OCI-LY3 (cell line): ENCODE data around the gene CCR4.

Experiments used
- H2AFZ ChIP-seq: fragments of 200-600, 300-600 bp; shearing (Covaris generic); 2 replicates; pipeline ENCODE4 v1.6.0; 2014; ENCODE audit warnings: antibody characterized with exemption, low read depth, low read length
- H3K27ac ChIP-seq: fragments of 200-600, 300-600 bp; sonication (generic); 2 replicates; pipeline ENCODE4 v1.5.1; 2014; ENCODE audit warnings: mild to moderate bottlenecking, low read length, moderate library complexity, mixed read lengths
- H3K27me3 ChIP-seq: fragments of 200-600, 300-600 bp; sonication (generic); 2 replicates; pipeline ENCODE4 v1.6.1; 2014; ENCODE audit warnings: low read depth, low read length, mixed read lengths
- H3K36me3 ChIP-seq: fragments of 200-600, 300-600 bp; sonication (generic); replicated peaks from 2 replicates; pipeline ENCODE3; 2014; ENCODE audit warnings: low read depth, low read length, mixed read lengths
- H3K4me1 ChIP-seq: fragments of 300-600, 200-600 bp; sonication (generic); 2 replicates; pipeline ENCODE4 v1.6.1; 2014; ENCODE audit warnings: low read length, mixed read lengths
- H3K4me2 ChIP-seq: fragments of 200-600, 300-600 bp; sonication (generic); 2 replicates; pipeline ENCODE4 v1.6.1; 2014; ENCODE audit warnings: low read length, mixed read lengths
- H3K4me3 ChIP-seq: fragments of 300-600, 200-600 bp; sonication (generic); 2 replicates; pipeline ENCODE4 v1.5.1; 2014; ENCODE audit warnings: antibody characterized with exemption, mild to moderate bottlenecking, low read length, moderate library complexity
- H3K79me2 ChIP-seq: fragments of 300-600, 200-600 bp; shearing (Covaris generic); 2 replicates; pipeline ENCODE4 v1.6.1; 2014; ENCODE audit warnings: mild to moderate bottlenecking, low read length, mixed read lengths
- H3K9ac ChIP-seq: fragments of 300-600, 200-600 bp; shearing (Covaris generic); 2 replicates; pipeline ENCODE4 v1.6.0; 2014; ENCODE audit warnings: mild to moderate bottlenecking, low read length, moderate library complexity
- H3K9me3 ChIP-seq: fragments of 200-600, 300-600 bp; shearing (Covaris generic); 2 replicates; pipeline ENCODE4 v1.6.1; 2014; ENCODE audit warnings: low read length, mixed read lengths; ENCODE audit not compliant: insufficient read depth
- H4K20me1 ChIP-seq: fragments of 200-600, 300-600 bp; sonication (generic); 2 replicates; pipeline ENCODE4 v1.6.1; 2016; ENCODE audit warnings: low read length, mixed read lengths; ENCODE audit not compliant: insufficient read depth
- CTCF ChIP-seq: fragments of 200-600, 300-600 bp; sonication (generic); IDR thresholded peaks from 2 replicates; pipeline ENCODE4 v1.5.1; 2014; ENCODE audit warnings: antibody characterized with exemption, low read length, low read depth
- EZH2phosphoT487 ChIP-seq: fragments of 200-600 bp; shearing (Covaris generic); IDR thresholded peaks from 2 replicates; pipeline ENCODE4 v1.6.1; 2018; ENCODE audit warnings: antibody characterized with exemption, mixed run types, low read depth

CCR4 gene

GRCh38 chr3:32956750-32957570 is 5.5 kb downstream of the CCR4 start:
- Histone ChIP-seq H2AFZ (no peak overlapping the region), H3K27ac (no peak overlapping the region), H3K27me3 (no peaks in the 10 kb centered on the region), H3K4me1 (peaks cover 33% of the 10 kb centered on the region), H3K79me2 (no peaks in the 10 kb centered on the region), H3K4me3 (no peak overlapping the region), H3K36me3 (no peaks in the 10 kb centered on the region), H4K20me1 (no peaks in the 10 kb centered on the region), H3K4me2 (no peak overlapping the region), H3K9me3 (no peaks in the 10 kb centered on the region), H3K9ac (no peak overlapping the region)
- TF ChIP-seq CTCF (no peak), EZH2phosphoT487 (no peak)

DNA sequence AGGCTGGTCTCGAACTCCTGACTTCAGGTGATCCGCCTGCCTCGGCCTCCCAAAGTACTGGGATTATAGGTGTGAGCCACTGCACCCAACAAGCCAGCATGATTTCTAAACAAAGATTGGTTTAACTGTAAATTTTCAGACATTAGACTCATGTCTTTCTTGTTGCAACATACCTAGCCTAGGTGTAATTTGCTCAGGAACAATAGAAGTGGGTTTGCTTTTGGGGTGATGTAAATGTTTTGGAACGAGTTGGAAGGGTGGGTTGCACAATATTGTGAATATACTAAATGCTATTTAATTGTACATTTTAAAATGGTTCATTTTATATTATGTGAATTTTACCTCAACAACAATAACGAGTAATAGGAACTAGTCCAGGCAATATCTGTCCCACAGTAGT is 7.1 kb downstream of the CCR4 start:
- no peak overlapping the region for H3K4me2 ChIP-seq
- H4K20me1 ChIP-seq: no peaks in the 10 kb centered on the region
- no peaks in the 10 kb centered on the region for H3K79me2 ChIP-seq
- peaks cover 18% of the 10 kb centered on the region for H3K4me1 ChIP-seq
- no peaks in the 10 kb centered on the region for H3K9me3 ChIP-seq
- TF ChIP-seq CTCF (no peak), EZH2phosphoT487 (no peak)
- H3K36me3 ChIP-seq: no peaks in the 10 kb centered on the region
- no peak overlapping the region for H2AFZ ChIP-seq
- no peak overlapping the region for H3K27ac ChIP-seq
- no peak overlapping the region for H3K9ac ChIP-seq
- H3K27me3 ChIP-seq: no peaks in the 10 kb centered on the region
- no peak overlapping the region for H3K4me3 ChIP-seq

DNA sequence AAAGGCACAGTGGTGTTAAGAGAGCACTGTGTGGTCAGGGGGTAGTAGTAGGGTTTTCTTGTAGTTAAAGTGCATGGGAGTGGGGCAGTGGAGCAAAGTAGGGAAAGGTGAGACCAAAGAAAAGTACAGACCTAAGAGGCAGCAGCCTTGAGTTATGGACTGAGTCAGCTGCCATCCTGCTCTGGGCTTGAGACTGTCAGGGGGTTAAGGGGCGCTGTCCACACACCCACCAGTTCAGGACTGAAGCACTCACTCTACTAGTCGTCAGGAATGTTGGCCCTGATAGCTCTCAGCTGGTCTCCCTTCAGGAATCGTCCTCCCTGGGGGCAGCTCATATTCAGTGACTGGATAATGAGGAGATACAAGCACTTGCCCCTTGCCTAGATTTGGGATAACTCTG is 7.9 kb downstream of the CCR4 start:
- no peaks in the 10 kb centered on the region for H3K79me2 ChIP-seq
- no peak overlapping the region for H3K4me2 ChIP-seq
- no peak overlapping the region for H3K27ac ChIP-seq
- no peaks in the 10 kb centered on the region for H4K20me1 ChIP-seq
- H3K9ac ChIP-seq: no peak overlapping the region
- H3K9me3 ChIP-seq: peaks cover 6% of the 10 kb centered on the region; the same call in 1 of the 2 replicates
- no peaks in the 10 kb centered on the region for H3K27me3 ChIP-seq
- H3K4me3 ChIP-seq: no peak overlapping the region
- no peak for TF ChIP-seq CTCF
- TF ChIP-seq EZH2phosphoT487: no peak
- H3K36me3 ChIP-seq: peaks cover 3% of the 10 kb centered on the region
- H3K4me1 ChIP-seq: peaks cover 14% of the 10 kb centered on the region
- H2AFZ ChIP-seq: no peak overlapping the region

- Histone ChIP-seq H3K79me2 (no peaks in the 10 kb centered on the region), H4K20me1 (no peaks in the 10 kb centered on the region), H3K4me3 (no peak overlapping the region), H3K9me3 (peaks cover 15% of the 10 kb centered on the region; the same call in 1 of the 2 replicates), H2AFZ (no peak overlapping the region), H3K4me2 (peak overlapping the region; percentile 38), H3K4me1 (peaks cover 14% of the 10 kb centered on the region), H3K27ac (no peak overlapping the region), H3K27me3 (no peaks in the 10 kb centered on the region), H3K9ac (no peak overlapping the region), H3K36me3 (peaks cover 7% of the 10 kb centered on the region)
- TF ChIP-seq EZH2phosphoT487 (no peak), CTCF (no peak)
Measured at GRCh38 chr3:32960404-32961170, 9.1 kb downstream of the CCR4 start.
